Keratinocyte (primary cell): ENCODE results near the gene RALGAPA2.

Source experiments
- CTCF ChIP-seq, 3 experiments: IDR thresholded peaks in 1 of 3; conservative IDR thresholded peaks in 1 of 3; optimal IDR thresholded peaks in 1 of 3; 2 replicates in 2 of 3; 3 replicates in 1 of 3; pipeline versions ENCODE3 to v1.5.1; 2011; ENCODE audit warnings: low read length in 3 of 3, mild to moderate bottlenecking in 3 of 3, moderate library complexity in 2 of 3, control low read depth in 1 of 3, inconsistent platforms in 1 of 3; ENCODE audit not compliant: insufficient read depth in 2 of 3; ENCODE audit errors: extremely low read depth in 1 of 3
- EZH2 ChIP-seq: IDR thresholded peaks from one replicate; pipeline ENCODE4 v1.6.1; 2012; ENCODE audit warnings: inconsistent platforms, mild to moderate bottlenecking, low read length, moderate library complexity

GRCh38 chr20:20732641-20733040 lies 20.2 kb upstream of the RALGAPA2 start:
- TF ChIP-seq CTCF (optimal IDR thresholded peaks at IDR 0.05 in 1 of 3, IDR thresholded peaks at IDR 0.05 in 1 of 3, conservative IDR thresholded peaks at IDR 0.05 in 1 of 3; ENCODE audit: extremely low read depth in 1 of 3, insufficient read depth in 2 of 3, low read length in 3 of 3) (no peak), EZH2 (no peak)
